HUES6 (cell line): ENCODE data around the gene RASSF8.

Experiments used
- H3K27ac ChIP-seq: 2 replicates; pipeline ENCODE4 v1.7.0; 2013; ENCODE audit warnings: low read depth, mild to moderate bottlenecking, low read length, inconsistent platforms
- H3K27me3 ChIP-seq: 2 replicates; pipeline ENCODE4 v1.6.1; 2013; ENCODE audit warnings: low read length; ENCODE audit not compliant: control insufficient read depth, insufficient read depth
- H3K36me3 ChIP-seq: 2 replicates; pipeline ENCODE4 v1.6.1; 2013; ENCODE audit warnings: low read length; ENCODE audit not compliant: control insufficient read depth, insufficient read depth
- H3K4me1 ChIP-seq: 2 replicates; pipeline ENCODE4 v1.6.1; 2013; ENCODE audit warnings: low read length; ENCODE audit not compliant: control insufficient read depth, insufficient read depth
- H3K4me3 ChIP-seq: 2 replicates; pipeline ENCODE4 v1.5.1; 2013; ENCODE audit warnings: low read depth, low read length
- H3K9ac ChIP-seq: one replicate; pipeline ENCODE4 v1.6.1; 2013; ENCODE audit warnings: mild to moderate bottlenecking, low read length
- H3K9me3 ChIP-seq: 2 replicates; pipeline ENCODE4 v1.6.1; 2013; ENCODE audit warnings: low read depth, low read length; ENCODE audit not compliant: control insufficient read depth, insufficient read depth

The RASSF8 gene

GRCh38 chr12:26029736-26030022 lies 71.2 kb downstream of the RASSF8 start:
- H3K9ac ChIP-seq: no peak overlapping the region
- H3K4me3 ChIP-seq: no peak overlapping the region
- no peaks in the 10 kb centered on the region for H3K9me3 ChIP-seq
- H3K27me3 ChIP-seq: no peaks in the 10 kb centered on the region
- H3K27ac ChIP-seq: no peak overlapping the region
- H3K36me3 ChIP-seq: no peaks in the 10 kb centered on the region
- peaks cover 10% of the 10 kb centered on the region; the same call in 1 of the 2 replicates for H3K4me1 ChIP-seq

- Histone ChIP-seq H3K9ac (no peak overlapping the region), H3K9me3 (no peaks in the 10 kb centered on the region), H3K27me3 (no peaks in the 10 kb centered on the region), H3K36me3 (no peaks in the 10 kb centered on the region), H3K4me1 (peaks cover 10% of the 10 kb centered on the region; the same call in 1 of the 2 replicates), H3K27ac (no peak overlapping the region), H3K4me3 (no peak overlapping the region)
These were observed 71.9 kb downstream of the RASSF8 start for GRCh38 chr12:26030371-26030770.

- Histone ChIP-seq H3K27me3 (no peaks in the 10 kb centered on the region), H3K9ac (no peak overlapping the region), H3K36me3 (no peaks in the 10 kb centered on the region), H3K27ac (no peak overlapping the region), H3K4me3 (no peak overlapping the region), H3K9me3 (no peaks in the 10 kb centered on the region), H3K4me1 (peaks cover 10% of the 10 kb centered on the region; the same call in 1 of the 2 replicates)
These were observed 72.8 kb downstream of the RASSF8 start for GRCh38 chr12:26031318-26031717.

- Histone ChIP-seq H3K27ac (no peak overlapping the region), H3K4me1 (peaks cover 10% of the 10 kb centered on the region; the same call in 1 of the 2 replicates), H3K36me3 (no peaks in the 10 kb centered on the region), H3K9ac (no peak overlapping the region), H3K4me3 (no peak overlapping the region), H3K27me3 (no peaks in the 10 kb centered on the region), H3K9me3 (no peaks in the 10 kb centered on the region)
These were observed 73.3 kb downstream of the RASSF8 start for GRCh38 chr12:26031827-26032226.

DNA sequence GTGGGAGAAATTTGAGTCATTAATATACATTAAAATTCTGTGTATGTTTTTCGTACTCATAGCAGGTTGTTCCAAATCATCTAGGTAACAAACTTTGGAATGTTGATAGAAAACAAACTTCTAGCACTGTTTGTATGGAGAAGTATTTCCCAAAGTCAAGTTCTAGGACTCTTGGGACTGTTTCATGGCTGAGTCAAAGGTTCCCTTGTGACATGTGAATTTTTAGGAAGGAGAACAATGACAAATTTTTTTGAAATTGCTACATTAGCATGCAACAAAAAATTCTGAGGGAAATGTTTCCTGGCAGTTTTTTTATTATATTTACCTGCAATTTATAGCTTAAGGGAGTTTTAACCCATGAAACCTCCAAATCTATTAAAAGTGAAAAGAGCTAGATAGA lies 73.8 kb downstream of the RASSF8 start:
- H3K4me1 ChIP-seq: peaks cover 10% of the 10 kb centered on the region; the same call in 1 of the 2 replicates
- no peak overlapping the region for H3K27ac ChIP-seq
- H3K27me3 ChIP-seq: no peaks in the 10 kb centered on the region
- no peaks in the 10 kb centered on the region for H3K9me3 ChIP-seq
- no peak overlapping the region for H3K9ac ChIP-seq
- no peaks in the 10 kb centered on the region for H3K36me3 ChIP-seq
- H3K4me3 ChIP-seq: no peak overlapping the region

DNA sequence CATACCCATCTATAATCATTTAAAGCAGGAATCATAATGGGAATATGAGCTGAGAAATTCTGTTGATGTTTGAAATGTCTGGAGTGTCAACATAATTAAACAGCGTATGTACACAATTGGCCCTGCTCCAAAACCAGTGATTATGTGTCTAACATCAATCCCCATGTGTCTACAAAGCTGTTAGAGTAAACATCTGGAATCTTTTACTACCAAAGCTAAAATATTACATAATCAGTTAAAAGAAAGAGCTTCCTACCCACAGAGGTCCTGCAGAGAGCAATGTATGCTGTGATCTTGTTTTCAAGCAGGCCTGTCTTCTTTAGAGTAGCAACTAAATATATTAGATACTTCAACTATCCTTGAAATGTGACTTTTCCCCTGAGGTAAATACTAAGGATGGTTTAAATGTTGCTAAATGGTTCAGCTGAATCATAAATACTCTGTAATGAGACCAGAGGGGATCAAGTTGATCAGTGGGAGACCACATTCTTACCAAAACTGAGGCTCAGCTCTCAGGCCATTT lies 74.3 kb downstream of the RASSF8 start:
- Histone ChIP-seq H3K4me3 (no peak overlapping the region), H3K9ac (no peak overlapping the region), H3K36me3 (no peaks in the 10 kb centered on the region), H3K27ac (no peak overlapping the region), H3K4me1 (peaks cover 13% of the 10 kb centered on the region; the same call in 1 of the 2 replicates), H3K9me3 (no peaks in the 10 kb centered on the region), H3K27me3 (no peaks in the 10 kb centered on the region)

DNA sequence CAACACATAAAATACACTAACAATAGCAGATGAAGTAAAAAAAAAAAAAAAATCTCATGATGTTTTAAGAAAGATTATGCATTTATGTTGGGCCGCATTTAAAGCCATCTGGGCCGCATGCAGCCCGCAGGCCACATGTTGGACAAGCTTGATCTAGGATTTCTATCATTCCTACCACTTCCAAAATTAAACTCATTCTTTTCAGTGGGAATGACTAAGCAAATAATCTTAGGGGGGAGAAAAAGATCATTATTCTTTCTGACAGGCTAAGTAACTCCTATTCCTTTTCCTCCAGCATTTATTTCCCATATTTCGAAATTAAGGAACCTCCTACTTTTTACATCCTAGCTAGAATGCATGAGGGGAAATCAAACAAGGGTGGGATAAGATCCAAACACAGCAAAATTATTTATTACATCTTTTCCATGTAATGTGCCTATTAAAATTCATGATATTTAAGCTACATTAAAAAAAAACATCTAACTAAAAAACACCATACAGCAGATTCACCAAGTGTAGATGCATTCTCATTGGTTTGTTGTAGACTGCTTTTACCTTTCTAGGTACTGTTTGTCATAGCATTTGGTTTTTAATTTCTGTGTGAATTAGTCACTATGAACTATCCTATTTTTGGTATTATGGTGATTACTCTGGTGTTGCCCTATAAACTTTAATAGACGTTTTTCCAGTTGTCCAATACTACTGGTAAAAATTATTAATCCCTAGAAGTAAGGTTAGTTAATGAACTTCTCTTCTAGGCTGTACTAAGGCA lies 76.1 kb downstream of the RASSF8 start:
- Histone ChIP-seq H3K4me1 (peaks cover 18% of the 10 kb centered on the region), H3K4me3 (no peak overlapping the region)

GRCh38 chr12:26036877-26037276 lies 78.4 kb downstream of the RASSF8 start:
- H3K4me1 ChIP-seq: peaks cover 19% of the 10 kb centered on the region
- H3K9ac ChIP-seq: no peak overlapping the region
- H3K27me3 ChIP-seq: no peaks in the 10 kb centered on the region
- no peaks in the 10 kb centered on the region for H3K9me3 ChIP-seq
- H3K36me3 ChIP-seq: no peaks in the 10 kb centered on the region
- H3K4me3 ChIP-seq: no peak overlapping the region
- no peak overlapping the region for H3K27ac ChIP-seq

More for the DNA sequence above, 76.1 kb downstream of the RASSF8 start:
- no peak overlapping the region for H3K27ac ChIP-seq
- H3K9me3 ChIP-seq: no peaks in the 10 kb centered on the region
- no peak overlapping the region for H3K9ac ChIP-seq
- H3K27me3 ChIP-seq: no peaks in the 10 kb centered on the region
- no peaks in the 10 kb centered on the region for H3K36me3 ChIP-seq

DNA sequence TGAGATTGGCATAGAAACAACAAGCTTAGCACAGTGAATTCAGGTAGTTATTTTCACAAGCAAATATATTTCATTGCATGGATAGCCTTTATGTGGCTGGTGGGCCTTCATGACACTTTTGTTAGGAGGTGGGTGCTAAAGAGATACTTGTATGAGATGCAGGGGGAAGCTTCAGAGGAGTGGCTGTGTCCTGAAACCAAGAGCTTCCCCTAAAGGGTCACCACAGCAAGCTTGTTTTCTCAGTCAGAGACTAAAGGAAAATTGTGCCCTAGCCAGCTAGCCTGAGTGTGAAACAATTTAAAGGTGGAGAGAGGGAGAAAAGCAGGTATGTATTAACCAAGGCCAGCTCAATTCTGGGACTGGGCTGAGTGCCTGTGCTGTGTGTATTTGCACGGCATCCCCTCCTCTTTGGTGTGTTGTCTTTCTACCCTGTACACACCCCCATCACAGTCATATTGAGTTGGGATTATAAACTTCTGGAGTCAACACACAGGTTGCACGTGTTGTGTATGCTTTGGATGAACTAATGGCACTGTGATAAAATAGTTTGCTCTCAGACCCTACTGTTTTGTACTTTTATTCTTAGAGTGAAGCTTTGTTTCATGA lies 79.2 kb downstream of the RASSF8 start:
- Histone ChIP-seq H3K9ac (no peak overlapping the region), H3K27ac (no peak overlapping the region)

DNA sequence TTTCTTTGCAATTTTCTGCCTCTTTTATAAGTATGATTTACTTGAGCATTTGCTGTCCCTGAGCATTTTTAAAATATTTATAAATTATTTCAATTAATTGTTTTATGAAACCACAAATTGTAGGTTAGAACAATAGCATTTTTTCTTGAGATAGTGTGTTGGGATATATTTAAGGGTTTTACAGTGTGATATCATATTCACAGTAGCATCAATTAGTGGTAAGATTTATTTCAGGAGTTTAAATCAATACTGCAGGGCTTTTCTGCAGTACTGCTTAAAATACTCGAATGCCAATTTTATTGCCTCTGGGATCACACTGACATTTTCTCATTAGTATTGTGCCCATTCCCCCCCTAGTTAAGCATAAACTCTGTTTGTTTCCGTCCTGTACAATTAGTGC lies 84.2 kb downstream of the RASSF8 start:
- H3K27ac ChIP-seq: no peak overlapping the region
- no peak overlapping the region for H3K4me3 ChIP-seq
- H3K4me1 ChIP-seq: peaks cover 31% of the 10 kb centered on the region
- H3K9ac ChIP-seq: no peak overlapping the region
- no peaks in the 10 kb centered on the region for H3K36me3 ChIP-seq
- no peaks in the 10 kb centered on the region for H3K27me3 ChIP-seq
- H3K9me3 ChIP-seq: no peaks in the 10 kb centered on the region

More for the DNA sequence above, 79.2 kb downstream of the RASSF8 start:
- no peaks in the 10 kb centered on the region for H3K36me3 ChIP-seq
- H3K27me3 ChIP-seq: no peaks in the 10 kb centered on the region
- H3K4me1 ChIP-seq: peaks cover 22% of the 10 kb centered on the region
- H3K9me3 ChIP-seq: no peaks in the 10 kb centered on the region
- no peak overlapping the region for H3K4me3 ChIP-seq
